GM23248 (cell line): ENCODE measurements around the gene GPR52.

Experiments used
- EZH2 ChIP-seq: fragments of 200-600 bp; sonication (generic); IDR thresholded peaks from 2 replicates; pipeline ENCODE4 v1.6.1; 2018; ENCODE audit warnings: antibody characterized with exemption, mild to moderate bottlenecking; ENCODE audit not compliant: insufficient read depth, poor library complexity, severe bottlenecking
- EZH2phosphoT487 ChIP-seq: fragments of 200-600 bp; sonication (generic); IDR thresholded peaks from 2 replicates; pipeline ENCODE4 v1.6.1; 2018; ENCODE audit warnings: antibody characterized with exemption, moderate library complexity, mild to moderate bottlenecking, low read depth; ENCODE audit not compliant: insufficient read depth

- TF ChIP-seq EZH2 (no peak), EZH2phosphoT487 (no peak)
These were observed 22.6 kb upstream of the GPR52 start for GRCh38 chr1:174425121-174425520.
